Stimulated activated CD8-positive, alpha-beta memory T cell treated with anti-CD3 and anti-CD28 coated beads, Interleukin-2, amount 100 ng/mL, for 1 hour (primary cell): ENCODE results near the gene KLHDC3.
A peak's percentile ranks its signal among the peaks of the same experiment; 100 is the strongest.

Experiments
- DNase-seq, 2 donors: peaks; one replicate each; pipeline ENCODE4 v3.0.0-alpha.2; 2020; ENCODE audit warnings: low read depth in 2 of 2

The KLHDC3 gene

DNA sequence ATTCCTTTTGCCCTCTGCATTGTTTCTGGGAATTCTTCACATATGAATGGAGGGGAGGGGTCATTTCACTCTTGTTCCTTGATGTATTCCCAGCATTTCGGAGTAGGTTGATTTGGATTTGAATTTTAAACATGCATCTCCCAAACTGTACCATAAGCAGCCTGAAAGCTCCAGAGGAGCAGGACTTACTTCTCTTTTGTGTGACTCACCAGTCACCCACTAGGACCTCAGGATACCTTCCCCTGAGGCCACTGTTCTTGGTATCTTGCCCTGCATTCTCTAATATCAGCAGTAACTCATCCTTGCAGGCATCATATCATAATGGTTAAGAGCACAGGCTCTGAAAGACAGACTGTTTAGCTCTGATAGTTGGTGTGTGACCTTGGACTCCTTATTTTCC, 44.5 kb downstream of the KLHDC3 start:
- no peak for DNase-seq

DNA sequence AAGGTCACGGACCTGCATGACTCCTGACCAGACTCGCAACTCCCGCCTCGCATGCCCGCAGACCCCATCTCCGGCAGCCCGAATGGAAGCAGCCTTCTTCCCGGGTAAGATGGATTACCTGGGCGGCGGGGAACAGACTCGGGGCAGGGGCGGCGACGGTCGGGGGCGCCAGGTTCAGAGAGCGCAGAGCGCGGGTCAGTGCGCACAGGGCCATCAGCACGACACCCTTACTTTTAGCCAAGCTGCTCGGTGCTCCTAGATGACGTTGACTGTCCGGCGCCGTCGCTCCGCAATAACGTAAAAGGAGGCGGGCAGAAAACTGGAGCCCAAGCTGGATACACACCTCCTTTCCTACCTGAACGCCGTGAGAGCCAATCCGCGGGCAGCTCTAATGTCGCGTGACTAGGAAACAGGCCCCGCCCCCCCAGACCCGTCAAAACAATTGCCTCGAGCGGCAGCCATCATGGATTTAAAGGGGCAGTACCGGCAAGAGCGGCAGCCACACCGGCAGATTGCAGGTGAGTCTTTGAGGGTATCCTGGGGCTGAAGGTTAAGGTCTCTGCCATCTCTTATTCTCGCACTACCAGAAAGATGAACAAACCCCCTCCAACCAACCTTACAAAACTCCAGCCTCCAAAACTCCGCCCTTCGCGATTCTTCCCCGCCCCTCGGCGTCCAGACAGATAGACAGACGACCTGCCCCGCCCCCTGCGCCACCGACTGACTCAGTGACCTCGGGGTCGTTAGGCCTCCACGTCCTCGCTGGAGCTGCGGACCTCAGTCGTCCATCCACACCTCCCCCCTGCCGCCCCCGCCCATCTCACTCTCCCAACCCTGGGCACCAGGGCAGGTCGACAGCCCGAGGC, 45.4 kb downstream of the KLHDC3 start, which contains the start of the genes KLC4 and MRPL2:
KLC4 (plus strand) TSS at position 464 of the 866 bp plus-strand sequence. CDS start 1,705 bp downstream, outside the sequence.
MRPL2 (minus strand) TSS at position 267 of the 866 bp plus-strand sequence; CDS start at position 214, 53 bp downstream.
- DNase-seq = peak; percentile 95 to 99

DNA sequence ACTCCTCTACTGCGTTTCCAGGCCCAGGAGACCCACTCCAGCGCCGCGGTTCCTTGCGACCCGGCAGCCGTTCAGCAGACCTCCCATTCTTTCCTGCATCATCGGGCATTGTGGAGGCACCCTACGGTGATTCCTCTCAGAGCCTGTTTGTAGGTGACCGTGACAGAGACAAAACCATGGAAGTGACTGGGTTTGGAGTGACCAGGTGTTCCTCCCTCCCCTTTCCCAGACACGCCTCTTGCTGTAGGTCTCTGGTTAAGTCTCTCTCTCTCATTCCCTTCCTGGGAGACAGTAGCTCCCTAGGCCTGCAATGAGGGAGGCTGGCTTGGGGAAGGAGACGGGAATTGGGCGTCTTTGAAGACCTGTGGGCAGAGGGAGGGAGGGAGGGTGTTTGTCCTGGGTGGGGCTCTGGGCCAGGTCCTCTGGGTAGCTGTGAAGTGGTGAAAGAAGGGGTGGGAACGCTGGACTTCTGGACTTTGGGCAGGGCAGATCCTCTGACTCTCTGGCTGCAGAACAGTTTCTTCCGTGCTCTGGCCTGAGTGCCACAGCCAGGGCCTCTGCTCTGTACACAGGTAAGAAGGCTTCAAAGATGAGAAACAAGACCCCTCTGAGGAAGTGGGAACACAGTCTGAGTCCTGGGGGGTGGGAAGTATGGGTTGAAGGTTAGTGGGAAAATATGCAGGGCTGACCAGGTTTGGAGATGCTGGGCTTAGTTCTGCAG, 46.1 kb downstream of the KLHDC3 start:
- no peak for DNase-seq

DNA sequence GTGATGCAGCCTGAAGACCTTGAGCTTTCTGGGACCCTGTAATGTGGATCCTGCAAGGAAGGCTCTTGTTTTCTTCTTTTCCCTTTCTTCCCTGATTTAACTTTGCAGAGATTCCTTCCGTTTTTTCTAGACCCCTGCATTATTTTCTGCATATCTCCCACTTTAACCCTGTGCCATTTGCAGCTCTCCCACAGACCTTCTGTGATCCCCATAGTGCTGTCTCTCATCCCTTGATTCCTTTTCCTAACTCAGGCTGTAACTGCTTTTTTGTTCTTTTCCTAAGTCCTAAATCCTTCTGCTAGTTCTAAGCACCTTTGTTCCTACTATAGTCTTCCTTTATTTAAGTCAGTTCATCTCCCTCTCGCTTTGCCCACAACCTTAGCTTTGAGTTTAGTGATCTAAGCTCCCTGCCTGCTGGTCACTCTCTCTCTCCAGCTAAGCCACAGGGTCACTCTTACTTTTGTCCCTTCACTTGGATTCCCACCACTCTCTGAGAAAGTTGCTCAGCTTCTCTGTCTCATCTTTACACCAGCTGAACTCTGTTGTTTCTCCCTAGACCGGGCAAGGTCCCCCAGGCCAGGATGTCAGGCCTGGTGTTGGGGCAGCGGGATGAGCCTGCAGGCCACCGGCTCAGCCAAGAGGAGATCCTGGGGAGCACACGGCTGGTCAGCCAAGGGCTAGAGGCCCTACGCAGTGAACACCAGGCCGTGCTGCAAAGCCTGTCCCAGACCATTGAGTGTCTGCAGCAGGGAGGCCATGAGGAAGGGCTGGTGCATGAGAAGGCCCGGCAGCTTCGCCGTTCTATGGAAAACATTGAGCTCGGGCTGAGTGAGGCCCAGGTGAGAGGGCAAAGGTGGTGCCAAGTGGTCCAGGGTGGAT, 46.9 kb downstream of the KLHDC3 start:
- DNase-seq = no peak

DNA sequence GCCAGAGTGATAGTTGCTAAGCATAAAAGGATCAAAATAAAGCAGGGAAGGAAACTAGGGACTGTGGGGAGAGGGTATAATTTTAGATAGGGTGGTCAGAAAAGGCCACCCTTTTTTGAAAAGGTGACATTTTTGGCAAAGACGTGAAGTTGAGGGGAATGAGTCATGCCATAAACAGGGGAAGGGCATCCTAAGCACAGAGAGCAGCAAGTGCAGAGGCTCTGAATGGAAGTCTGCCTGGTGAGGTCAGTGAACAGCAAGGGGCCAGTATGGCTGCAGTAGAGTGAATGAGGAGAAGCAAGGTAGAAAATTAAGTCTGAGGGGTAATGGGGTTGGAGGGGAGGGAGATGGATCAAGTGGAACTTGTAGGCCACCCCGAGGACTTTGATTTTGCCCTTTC, 47.8 kb downstream of the KLHDC3 start:
- DNase-seq = no peak

DNA sequence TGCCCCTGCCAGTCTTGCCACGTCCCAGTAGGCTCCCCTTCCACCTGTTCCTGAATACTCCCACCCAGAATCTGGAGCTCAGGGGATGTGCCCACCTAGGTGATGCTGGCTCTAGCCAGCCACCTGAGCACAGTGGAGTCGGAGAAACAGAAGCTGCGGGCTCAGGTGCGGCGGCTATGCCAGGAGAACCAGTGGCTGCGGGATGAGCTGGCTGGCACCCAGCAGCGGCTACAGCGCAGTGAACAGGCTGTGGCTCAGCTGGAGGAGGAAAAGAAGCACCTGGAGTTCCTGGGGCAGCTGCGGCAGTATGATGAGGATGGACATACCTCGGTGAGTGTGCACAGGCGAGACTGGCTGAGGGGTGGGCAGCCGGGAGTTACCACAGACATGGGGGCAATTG, 48.8 kb downstream of the KLHDC3 start:
- DNase-seq = no peak

DNA sequence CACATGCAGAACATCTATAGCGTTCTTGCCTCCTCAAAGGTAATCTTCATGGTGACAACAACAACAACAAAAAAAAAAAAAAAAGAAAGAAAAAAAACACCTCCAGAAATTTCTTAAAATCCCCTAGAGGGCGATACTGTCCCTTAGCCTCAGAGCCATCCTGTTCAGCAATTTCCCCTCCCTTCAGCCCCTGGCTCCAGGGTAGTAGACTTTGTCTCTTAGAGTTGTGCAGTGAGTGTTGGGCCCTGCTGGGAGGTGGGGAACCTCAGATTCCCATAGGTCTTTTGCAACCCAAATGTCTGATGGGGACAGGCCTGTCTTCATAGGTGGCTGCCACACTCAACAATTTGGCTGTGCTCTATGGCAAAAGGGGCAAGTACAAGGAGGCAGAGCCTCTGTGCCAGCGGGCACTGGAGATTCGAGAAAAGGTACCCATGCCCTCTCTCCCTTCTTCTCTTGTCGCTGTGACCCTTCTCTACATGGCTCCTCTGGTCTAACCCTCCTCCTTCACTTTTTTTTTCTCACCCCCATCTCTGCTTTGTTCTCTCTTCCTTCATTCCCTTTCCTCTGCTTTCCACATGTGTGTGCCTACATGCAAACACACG, 56.1 kb downstream of the KLHDC3 start:
- no peak for DNase-seq
